ENCODE data around the gene ATE1.
"Not testable (repeated sequence)": the region's sequence is repeated elsewhere in the genome, so short reads cannot be mapped to it uniquely, and the experiment has no call there.

ATE1 gene

GRCh38 chr10:121926671-121927317 is 1.0 kb downstream of the ATE1 start:
- Mint-ChIP-seq H3K36me3 (ENCODE audit: insufficient read depth) (peaks cover 11% of the 10 kb centered on the region), H3K27ac (ENCODE audit: low read depth) (peak overlapping the region; percentile 96), H3K27me3 (no peaks in the 10 kb centered on the region), H3K4me3 (peak overlapping the region; percentile 80), H3K9me3 (no peaks in the 10 kb centered on the region), H3K4me1 (peaks cover 30% of the 10 kb centered on the region)
- ATAC-seq (replicated peaks; ENCODE audit: extremely low read depth, poor library complexity, severe bottlenecking): peak; percentile 4
- DNase-seq (ENCODE audit: low spot score in 2 of 2): no peak

- DNase-seq (ENCODE audit: low spot score in 2 of 2) (no peak), ATAC-seq (replicated peaks; ENCODE audit: extremely low read depth, poor library complexity, severe bottlenecking) (no peak)
- peaks cover 14% of the 10 kb centered on the region for H3K36me3 Mint-ChIP-seq (ENCODE audit: insufficient read depth)
- H3K27ac Mint-ChIP-seq (ENCODE audit: low read depth): peak overlapping the region; percentile 96
- no peaks in the 10 kb centered on the region for H3K9me3 Mint-ChIP-seq
- no peaks in the 10 kb centered on the region for H3K27me3 Mint-ChIP-seq
- H3K4me3 Mint-ChIP-seq: no peak overlapping the region
- H3K4me1 Mint-ChIP-seq: peaks cover 30% of the 10 kb centered on the region
These were observed 1.7 kb downstream of the ATE1 start for GRCh38 chr10:121926157-121926556.

GRCh38 chr10:121921238-121921931 is 6.4 kb downstream of the ATE1 start:
- Mint-ChIP-seq H3K9me3 (no peaks in the 10 kb centered on the region), H3K27me3 (no peaks in the 10 kb centered on the region), H3K4me1 (peaks cover 20% of the 10 kb centered on the region), H3K36me3 (ENCODE audit: insufficient read depth) (peaks cover 14% of the 10 kb centered on the region), H3K27ac (ENCODE audit: low read depth) (no peak overlapping the region), H3K4me3 (no peak overlapping the region)
- DNase-seq (ENCODE audit: low spot score in 2 of 2) (no peak), ATAC-seq (replicated peaks; ENCODE audit: extremely low read depth, poor library complexity, severe bottlenecking) (no peak)

DNA sequence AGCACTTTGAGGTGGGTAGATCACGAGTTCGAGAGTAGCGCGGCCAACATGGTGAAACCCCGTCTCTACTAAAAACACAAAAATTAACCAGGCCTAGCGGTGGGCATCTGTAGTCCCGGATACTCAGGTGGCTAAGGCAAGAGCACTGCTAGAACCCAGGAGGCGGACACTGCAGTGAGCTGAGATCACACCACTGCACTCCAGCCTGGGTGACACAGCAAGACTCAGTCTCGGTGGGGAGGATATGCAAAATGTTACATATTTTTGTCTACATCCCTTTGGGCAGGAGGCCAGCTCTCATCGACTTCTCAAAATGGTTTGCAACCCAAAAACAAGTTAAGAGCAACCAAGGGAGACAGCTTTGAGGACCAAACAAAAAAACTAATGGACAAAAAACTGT is 8.2 kb downstream of the ATE1 start:
- peaks cover 17% of the 10 kb centered on the region for H3K36me3 Mint-ChIP-seq (ENCODE audit: insufficient read depth)

GRCh38 chr10:121918800-121919199 is 9.0 kb downstream of the ATE1 start:
- H3K27me3 Mint-ChIP-seq; H3K4me3 Mint-ChIP-seq; H3K27ac Mint-ChIP-seq (ENCODE audit: low read depth); H3K9me3 Mint-ChIP-seq; DNase-seq (ENCODE audit: low spot score in 2 of 2); ATAC-seq (replicated peaks; ENCODE audit: extremely low read depth, poor library complexity, severe bottlenecking): not testable (repeated sequence)
- peaks cover 21% of the 10 kb centered on the region for H3K4me1 Mint-ChIP-seq
- H3K36me3 Mint-ChIP-seq (ENCODE audit: insufficient read depth): peaks cover 17% of the 10 kb centered on the region

More for the DNA sequence above, 8.2 kb downstream of the ATE1 start:
- H3K4me3 Mint-ChIP-seq: no peak overlapping the region
- no peak overlapping the region for H3K27ac Mint-ChIP-seq (ENCODE audit: low read depth)
- no peaks in the 10 kb centered on the region for H3K9me3 Mint-ChIP-seq
- no peaks in the 10 kb centered on the region for H3K27me3 Mint-ChIP-seq
- DNase-seq (ENCODE audit: low spot score in 2 of 2) (no peak), ATAC-seq (replicated peaks; ENCODE audit: extremely low read depth, poor library complexity, severe bottlenecking) (no peak)
- H3K4me1 Mint-ChIP-seq: peaks cover 19% of the 10 kb centered on the region

- peaks cover 15% of the 10 kb centered on the region for H3K36me3 Mint-ChIP-seq (ENCODE audit: insufficient read depth)
- ATAC-seq (replicated peaks; ENCODE audit: extremely low read depth, poor library complexity, severe bottlenecking): no peak
- H3K4me3 Mint-ChIP-seq: no peak overlapping the region
- H3K27ac Mint-ChIP-seq (ENCODE audit: low read depth): peak overlapping the region; percentile 21
- H3K9me3 Mint-ChIP-seq: no peaks in the 10 kb centered on the region
- no peak for DNase-seq (ENCODE audit: low spot score in 2 of 2)
- H3K27me3 Mint-ChIP-seq: no peaks in the 10 kb centered on the region
- peaks cover 13% of the 10 kb centered on the region for H3K4me1 Mint-ChIP-seq
These were observed 13.2 kb downstream of the ATE1 start for GRCh38 chr10:121914661-121915060.

- peaks cover 7% of the 10 kb centered on the region for H3K4me1 Mint-ChIP-seq
These were observed 16.5 kb downstream of the ATE1 start for GRCh38 chr10:121911421-121911697.

GRCh38 chr10:121910673-121911420 is 17.0 kb downstream of the ATE1 start:
- no peaks in the 10 kb centered on the region for H3K27me3 Mint-ChIP-seq
- peaks cover 18% of the 10 kb centered on the region for H3K36me3 Mint-ChIP-seq (ENCODE audit: insufficient read depth)
- no peak for ATAC-seq (replicated peaks; ENCODE audit: extremely low read depth, poor library complexity, severe bottlenecking)
- H3K4me1 Mint-ChIP-seq: peaks cover 7% of the 10 kb centered on the region
- H3K9me3 Mint-ChIP-seq: no peaks in the 10 kb centered on the region
- no peak overlapping the region for H3K4me3 Mint-ChIP-seq
- DNase-seq (ENCODE audit: low spot score in 2 of 2): no peak
- no peak overlapping the region for H3K27ac Mint-ChIP-seq (ENCODE audit: low read depth)

More at GRCh38 chr10:121911421-121911697, 16.5 kb downstream of the ATE1 start:
- no peak for DNase-seq (ENCODE audit: low spot score in 2 of 2)
- ATAC-seq (replicated peaks; ENCODE audit: extremely low read depth, poor library complexity, severe bottlenecking): no peak
- no peaks in the 10 kb centered on the region for H3K27me3 Mint-ChIP-seq
- peaks cover 20% of the 10 kb centered on the region for H3K36me3 Mint-ChIP-seq (ENCODE audit: insufficient read depth)
- H3K27ac Mint-ChIP-seq (ENCODE audit: low read depth): no peak overlapping the region
- H3K9me3 Mint-ChIP-seq: no peaks in the 10 kb centered on the region
- H3K4me3 Mint-ChIP-seq: no peak overlapping the region

GRCh38 chr10:121904888-121905287 is 22.9 kb downstream of the ATE1 start:
- no peak for DNase-seq (ENCODE audit: low spot score in 2 of 2)
- Mint-ChIP-seq H3K27me3 (no peaks in the 10 kb centered on the region), H3K36me3 (ENCODE audit: insufficient read depth) (peaks cover 22% of the 10 kb centered on the region), H3K27ac (ENCODE audit: low read depth) (no peak overlapping the region), H3K4me1 (peaks cover 4% of the 10 kb centered on the region), H3K4me3 (no peak overlapping the region), H3K9me3 (no peaks in the 10 kb centered on the region)
- no peak for ATAC-seq (replicated peaks; ENCODE audit: extremely low read depth, poor library complexity, severe bottlenecking)

- H3K4me1 Mint-ChIP-seq: peaks cover 10% of the 10 kb centered on the region
These were observed 27.2 kb downstream of the ATE1 start for GRCh38 chr10:121900443-121901174.

GRCh38 chr10:121899727-121900126 is 28.1 kb downstream of the ATE1 start:
- Mint-ChIP-seq H3K27me3 (no peaks in the 10 kb centered on the region), H3K27ac (ENCODE audit: low read depth) (no peak overlapping the region), H3K4me1 (peaks cover 10% of the 10 kb centered on the region), H3K36me3 (ENCODE audit: insufficient read depth) (peaks cover 31% of the 10 kb centered on the region), H3K4me3 (no peak overlapping the region), H3K9me3 (no peaks in the 10 kb centered on the region)
- no peak for DNase-seq (ENCODE audit: low spot score in 2 of 2)
- ATAC-seq (replicated peaks; ENCODE audit: extremely low read depth, poor library complexity, severe bottlenecking): no peak

More at GRCh38 chr10:121900443-121901174, 27.2 kb downstream of the ATE1 start:
- Mint-ChIP-seq H3K36me3 (ENCODE audit: insufficient read depth) (peaks cover 27% of the 10 kb centered on the region), H3K27me3 (no peaks in the 10 kb centered on the region), H3K9me3 (no peaks in the 10 kb centered on the region), H3K27ac (ENCODE audit: low read depth) (peak overlapping the region; percentile 76), H3K4me3 (no peak overlapping the region)
- ATAC-seq (replicated peaks; ENCODE audit: extremely low read depth, poor library complexity, severe bottlenecking) (no peak), DNase-seq (ENCODE audit: low spot score in 2 of 2) (no peak)

DNA sequence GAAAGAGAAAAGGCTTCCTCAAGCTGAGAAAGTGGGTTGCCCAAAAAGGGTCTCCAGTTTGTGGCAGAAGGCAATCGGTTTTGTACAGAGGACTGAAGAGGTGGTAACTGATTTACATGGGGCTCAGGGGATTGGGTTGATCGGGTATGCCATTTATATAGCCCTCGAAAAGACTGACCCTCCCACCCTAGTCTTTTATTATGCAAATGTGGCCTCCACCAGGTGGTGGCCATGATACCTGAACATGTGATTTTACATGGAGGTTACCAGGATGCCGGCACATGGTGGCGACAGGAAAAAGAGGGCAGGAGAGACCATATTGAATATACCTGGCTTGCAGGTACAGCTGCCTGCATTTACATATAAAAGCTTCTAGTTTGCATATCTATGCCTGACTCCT is 36.7 kb downstream of the ATE1 start:
- Mint-ChIP-seq H3K4me3 (no peak overlapping the region), H3K27me3 (no peaks in the 10 kb centered on the region), H3K27ac (ENCODE audit: low read depth) (no peak overlapping the region), H3K4me1 (no peaks in the 10 kb centered on the region), H3K9me3 (no peaks in the 10 kb centered on the region), H3K36me3 (ENCODE audit: insufficient read depth) (peaks cover 15% of the 10 kb centered on the region)
- ATAC-seq (replicated peaks; ENCODE audit: extremely low read depth, poor library complexity, severe bottlenecking) (no peak), DNase-seq (ENCODE audit: low spot score in 2 of 2) (no peak)
